A673 (cell line): ENCODE results near the gene CHCHD6. TPM values are rescaled to one million over a fixed set of nuclear protein-coding genes. Genes with fewer than 3 reads are reported as not detected.

Experiments
- BruUV-seq: library from RNA; stranded (reverse); fragments of 400-500 nt; replicated peaks from 2 replicates; lab custom pipeline; 2021; lab: Mats Ljungman, UMichigan
- CTCF ChIA-PET: fragments of 300-600 bp; sonication (Branson Sonifier 250); formaldehyde crosslinking; loops from one replicate; lab custom pipeline; 2022; ENCODE audit warnings: antibody characterized with exemption; lab: Charles Lee
- POLR2A ChIA-PET: fragments of 300-600 bp; sonication (Branson Sonifier 250); formaldehyde crosslinking; loops from one replicate; lab custom pipeline; 2022; ENCODE audit warnings: antibody characterized with exemption; ENCODE audit not compliant: low non-redundant PET; lab: Charles Lee
- DNase-seq: peaks from one replicate; pipeline ENCODE4 v3.0.0-alpha.2; 2015; ENCODE audit warnings: low spot score
- H3K27ac ChIP-seq: fragments of 200-600 bp; sonication (generic); 2 replicates; pipeline ENCODE4 v1.5.1; 2016; ENCODE audit warnings: mixed run types, low read depth, mild to moderate bottlenecking, mixed read lengths, antibody characterized with exemption, low read length; ENCODE audit not compliant: poor library complexity, severe bottlenecking
- H3K27me3 ChIP-seq: fragments of 200-600 bp; sonication (generic); replicated peaks from 2 replicates; pipeline ENCODE4 v1.6.1; 2017; ENCODE audit warnings: mixed run types, low read depth, mild to moderate bottlenecking, mixed read lengths, antibody characterized with exemption, low read length; ENCODE audit not compliant: insufficient read depth, poor library complexity
- H3K36me3 ChIP-seq: fragments of 200-600 bp; sonication (generic); 2 replicates; pipeline ENCODE4 v1.6.1; 2016; ENCODE audit warnings: mixed run types, mild to moderate bottlenecking, mixed read lengths, antibody characterized with exemption, low read length; ENCODE audit not compliant: insufficient read depth, poor library complexity, severe bottlenecking
- H3K4me1 ChIP-seq: fragments of 200-600 bp; sonication (generic); 2 replicates; pipeline ENCODE4 v1.6.1; 2017; ENCODE audit warnings: mixed run types, mild to moderate bottlenecking, mixed read lengths, antibody characterized with exemption, low read length; ENCODE audit not compliant: insufficient read depth, poor library complexity, severe bottlenecking
- H3K4me3 ChIP-seq: fragments of 200-600 bp; sonication (generic); 2 replicates; pipeline ENCODE4 v1.5.1; 2016; ENCODE audit warnings: low read depth, mixed run types, mild to moderate bottlenecking, mixed read lengths, low read length; ENCODE audit not compliant: poor library complexity, severe bottlenecking
- H3K9me3 ChIP-seq: fragments of 200-600 bp; sonication (generic); 2 replicates; pipeline ENCODE4 v1.6.1; 2016; ENCODE audit warnings: mixed run types, low read depth, mild to moderate bottlenecking, mixed read lengths, antibody characterized with exemption, low read length; ENCODE audit not compliant: poor library complexity, severe bottlenecking
- EZH2 ChIP-seq: fragments of 200-600 bp; sonication (generic); IDR thresholded peaks from 2 replicates; pipeline ENCODE4 v1.6.1; 2017; ENCODE audit warnings: borderline replicate concordance, low read depth, mild to moderate bottlenecking, mixed read lengths, antibody characterized with exemption, low read length; ENCODE audit not compliant: poor library complexity, severe bottlenecking
- intact Hi-C: fragments of 100-400 bp; cut with micrococcal nuclease; formaldehyde crosslinking; loops from one replicate; pipeline ENCODE4 v1.10.0; 2022; ENCODE audit not compliant: unreplicated experiment
- total RNA-seq: library from RNA; stranded (reverse); gene quantifications from 2 replicates; pipeline ENCODE4 v1.2.3, GENCODE V29; 2021
- TF ChIP-seq, protein P1 (sequence below): fragments of 300-800, 200-600 bp; sonication (generic); conservative IDR thresholded peaks from 2 replicates; pipeline ENCODE4 v1.5.1; 2017; ENCODE audit warnings: low read depth, mild to moderate bottlenecking, antibody characterized with exemption, low read length, moderate library complexity, mixed read lengths

CHCHD6 gene
- total RNA-seq, 1 experiment from 2014 or later: 23.3 TPM

DNA sequence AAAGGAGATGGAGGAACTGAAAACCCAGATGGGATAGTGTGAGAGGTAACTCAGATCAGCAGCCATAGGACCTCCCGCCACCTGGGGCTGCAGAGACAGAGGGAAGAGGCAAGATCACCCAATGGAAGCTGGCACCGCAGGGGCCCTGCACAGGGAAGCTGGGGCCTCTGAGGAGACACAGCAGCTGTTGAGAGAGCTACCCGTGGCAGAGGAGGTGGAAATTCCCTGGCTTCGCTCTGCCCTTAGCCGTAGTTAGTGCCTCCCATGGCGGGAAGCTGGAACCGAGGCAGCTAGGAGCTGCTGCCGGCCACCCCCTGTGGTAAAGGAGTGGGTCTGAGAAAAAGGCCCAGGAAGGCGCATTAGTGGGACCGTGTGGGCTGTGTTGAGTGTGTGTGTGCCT, 260.9 kb downstream of the CHCHD6 start:
- no peaks in the 10 kb centered on the region for H3K36me3 ChIP-seq
- no TSS peak for BruUV-seq
- POLR2A ChIA-PET: no interaction called here
- CTCF ChIA-PET: no interaction called here
- H3K27ac ChIP-seq: no peak overlapping the region
- intact Hi-C loops: no loop called here
- no peaks in the 10 kb centered on the region for H3K4me1 ChIP-seq
- H3K4me3 ChIP-seq: no peak overlapping the region
- TF ChIP-seq, protein P1, sequence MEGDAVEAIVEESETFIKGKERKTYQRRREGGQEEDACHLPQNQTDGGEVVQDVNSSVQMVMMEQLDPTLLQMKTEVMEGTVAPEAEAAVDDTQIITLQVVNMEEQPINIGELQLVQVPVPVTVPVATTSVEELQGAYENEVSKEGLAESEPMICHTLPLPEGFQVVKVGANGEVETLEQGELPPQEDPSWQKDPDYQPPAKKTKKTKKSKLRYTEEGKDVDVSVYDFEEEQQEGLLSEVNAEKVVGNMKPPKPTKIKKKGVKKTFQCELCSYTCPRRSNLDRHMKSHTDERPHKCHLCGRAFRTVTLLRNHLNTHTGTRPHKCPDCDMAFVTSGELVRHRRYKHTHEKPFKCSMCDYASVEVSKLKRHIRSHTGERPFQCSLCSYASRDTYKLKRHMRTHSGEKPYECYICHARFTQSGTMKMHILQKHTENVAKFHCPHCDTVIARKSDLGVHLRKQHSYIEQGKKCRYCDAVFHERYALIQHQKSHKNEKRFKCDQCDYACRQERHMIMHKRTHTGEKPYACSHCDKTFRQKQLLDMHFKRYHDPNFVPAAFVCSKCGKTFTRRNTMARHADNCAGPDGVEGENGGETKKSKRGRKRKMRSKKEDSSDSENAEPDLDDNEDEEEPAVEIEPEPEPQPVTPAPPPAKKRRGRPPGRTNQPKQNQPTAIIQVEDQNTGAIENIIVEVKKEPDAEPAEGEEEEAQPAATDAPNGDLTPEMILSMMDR: no peak
- no peak for TF ChIP-seq EZH2
- DNase-seq: no peak
- no peaks in the 10 kb centered on the region for H3K9me3 ChIP-seq
- H3K27me3 ChIP-seq: no peaks in the 10 kb centered on the region

DNA sequence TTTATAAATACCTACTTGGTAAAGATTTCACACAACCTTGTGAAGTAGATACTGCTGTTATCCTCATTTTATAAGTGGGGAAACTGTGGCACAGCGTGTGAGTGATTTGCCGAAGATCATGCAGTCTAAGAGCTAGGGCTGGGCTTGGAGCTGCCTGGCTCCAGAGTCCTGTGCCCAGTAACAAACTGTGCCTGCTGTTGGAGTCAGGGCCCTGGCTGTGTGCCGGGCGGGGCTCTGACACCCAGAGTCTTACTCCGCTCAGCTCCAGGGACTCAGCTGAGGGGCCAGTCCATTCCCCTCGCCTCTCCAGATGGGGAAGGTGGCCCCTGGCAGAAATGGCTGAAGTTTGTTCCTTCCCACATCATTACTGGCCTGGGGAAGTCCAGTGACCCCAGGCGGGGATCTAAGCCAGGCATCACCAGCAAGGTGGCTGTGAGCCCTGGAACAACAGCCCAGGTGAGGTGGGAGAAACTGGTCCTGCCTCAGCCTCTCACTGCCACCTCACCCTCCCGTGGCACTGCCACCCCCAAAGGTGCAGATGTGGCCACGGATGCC, 261.6 kb downstream of the CHCHD6 start:
- intact Hi-C loops: no loop called here
- Histone ChIP-seq H3K9me3 (no peaks in the 10 kb centered on the region), H3K36me3 (no peaks in the 10 kb centered on the region), H3K27ac (no peak overlapping the region), H3K27me3 (no peaks in the 10 kb centered on the region), H3K4me1 (no peaks in the 10 kb centered on the region), H3K4me3 (no peak overlapping the region)
- ChIA-PET POLR2A (no interaction called here), CTCF (no interaction called here)
- no peak for DNase-seq
- BruUV-seq: no TSS peak
- TF ChIP-seq, protein P1: no peak
- no peak for TF ChIP-seq EZH2

DNA sequence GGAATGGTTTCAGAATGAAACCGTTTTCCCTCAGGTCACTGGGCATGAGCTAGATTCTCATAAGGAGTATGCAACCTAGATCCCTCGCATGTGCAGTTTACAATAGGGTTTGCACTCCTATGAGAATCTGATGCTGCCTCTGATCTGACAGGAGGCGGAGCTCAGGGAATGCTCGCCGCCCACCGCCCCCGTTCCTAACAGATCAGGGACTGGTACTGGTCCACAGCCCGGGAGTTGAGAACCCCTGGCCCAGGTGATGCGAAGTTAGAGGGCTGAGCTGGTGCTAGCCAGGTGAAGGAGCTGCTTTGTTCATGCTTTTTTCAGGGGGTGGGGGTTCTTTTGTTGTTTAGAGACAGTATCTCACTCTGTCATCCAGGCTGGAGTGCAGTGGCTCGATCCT, 263.3 kb downstream of the CHCHD6 start:
- TF ChIP-seq EZH2: no peak
- POLR2A ChIA-PET: interaction anchor here (0.6 kb wide), 1 partner anchor 454 kb away, joined by 4 read pairs; no protein-coding TSS in a partner anchor
- Histone ChIP-seq H3K4me3 (no peak overlapping the region), H3K36me3 (no peaks in the 10 kb centered on the region), H3K27ac (no peak overlapping the region), H3K9me3 (no peaks in the 10 kb centered on the region), H3K27me3 (no peaks in the 10 kb centered on the region), H3K4me1 (no peaks in the 10 kb centered on the region)
- intact Hi-C loops: no loop called here
- CTCF ChIA-PET: no interaction called here
- DNase-seq: no peak
- BruUV-seq: no TSS peak
